Nephron (organoid): ENCODE measurements around the gene SDSL.

Experiments used
- H3K27ac Mint-ChIP-seq, 3 experiments: 2 replicates each; pipeline ENCODE4 v1.8.0; 2020; ENCODE audit warnings: mixed read lengths in 3 of 3, mild to moderate bottlenecking in 2 of 3, moderate library complexity in 1 of 3
- H3K27me3 Mint-ChIP-seq: 2 replicates; pipeline ENCODE4 v1.8.0; 2021; ENCODE audit warnings: low read depth, mild to moderate bottlenecking, moderate library complexity, mixed read lengths
- H3K36me3 Mint-ChIP-seq: 2 replicates; pipeline ENCODE4 v1.8.0; 2020; ENCODE audit warnings: low read depth, mixed read lengths
- H3K4me1 Mint-ChIP-seq: 2 replicates; pipeline ENCODE4 v1.8.0; 2020; ENCODE audit warnings: mixed read lengths
- H3K4me3 Mint-ChIP-seq, 3 experiments: 2 replicates each; pipeline ENCODE4 v1.8.0; 2020; ENCODE audit warnings: mild to moderate bottlenecking in 3 of 3, mixed read lengths in 3 of 3, moderate library complexity in 2 of 3
- H3K9me3 Mint-ChIP-seq: 2 replicates; pipeline ENCODE4 v1.8.0; 2020; ENCODE audit warnings: mixed read lengths
- CTCF ChIP-seq, 3 experiments: fragments of 200-600 bp; sonication (generic); IDR thresholded peaks; one replicate each; pipeline ENCODE4 v1.5.0; 2021; ENCODE audit warnings: antibody characterized with exemption in 3 of 3; ENCODE audit not compliant: unreplicated experiment in 3 of 3

Gene SDSL

GRCh38 chr12:113408756-113409298, 13.4 kb upstream of the SDSL start:
- Mint-ChIP-seq H3K4me1 (peaks cover 11% of the 10 kb centered on the region), H3K27ac (no peak overlapping the region), H3K9me3 (no peaks in the 10 kb centered on the region), H3K4me3 (no peak overlapping the region), H3K36me3 (no peaks in the 10 kb centered on the region), H3K27me3 (peaks cover 27% of the 10 kb centered on the region)
- no peak for TF ChIP-seq CTCF (IDR thresholded peaks at IDR 0.05; ENCODE audit: unreplicated experiment in 3 of 3)

DNA sequence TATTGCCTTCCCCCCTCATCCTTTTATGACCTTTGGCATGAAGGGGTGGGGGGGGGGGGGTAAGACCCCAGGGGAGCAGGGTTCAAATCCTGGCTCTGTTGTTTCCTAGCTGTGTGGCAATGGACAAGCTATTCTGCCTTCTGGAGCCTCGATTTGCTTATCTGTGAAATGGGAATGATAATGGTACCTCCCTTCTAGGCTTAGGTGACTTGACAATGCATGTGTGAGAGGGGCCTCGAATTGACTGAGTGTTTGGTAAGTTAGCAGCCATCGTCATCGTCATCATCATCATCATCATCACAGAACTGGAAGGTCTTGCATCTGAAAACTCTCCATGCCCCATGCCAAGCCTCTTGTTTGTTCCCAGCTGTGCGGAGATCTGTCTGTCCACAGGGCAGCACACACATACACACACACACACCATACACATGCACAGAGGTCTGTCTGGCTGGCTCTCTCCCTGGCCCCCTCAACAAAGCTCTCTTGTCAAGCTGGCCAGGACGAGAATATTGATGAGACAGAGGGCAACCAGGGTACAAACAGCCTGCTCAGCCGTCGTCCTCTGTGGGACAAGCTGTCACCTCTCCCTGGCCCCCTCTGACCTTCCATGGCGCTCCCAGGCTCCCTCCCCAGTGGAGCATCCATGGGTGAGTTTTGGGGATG, 12.6 kb upstream of the SDSL start:
- peaks cover 24% of the 10 kb centered on the region for H3K27me3 Mint-ChIP-seq
- H3K36me3 Mint-ChIP-seq, result no peaks in the 10 kb centered on the region
- TF ChIP-seq CTCF (IDR thresholded peaks at IDR 0.05; ENCODE audit: unreplicated experiment in 3 of 3), result no peak
- H3K4me1 Mint-ChIP-seq, result peaks cover 5% of the 10 kb centered on the region
- H3K4me3 Mint-ChIP-seq, result no peak overlapping the region
- no peaks in the 10 kb centered on the region for H3K9me3 Mint-ChIP-seq
- H3K27ac Mint-ChIP-seq, result no peak overlapping the region

DNA sequence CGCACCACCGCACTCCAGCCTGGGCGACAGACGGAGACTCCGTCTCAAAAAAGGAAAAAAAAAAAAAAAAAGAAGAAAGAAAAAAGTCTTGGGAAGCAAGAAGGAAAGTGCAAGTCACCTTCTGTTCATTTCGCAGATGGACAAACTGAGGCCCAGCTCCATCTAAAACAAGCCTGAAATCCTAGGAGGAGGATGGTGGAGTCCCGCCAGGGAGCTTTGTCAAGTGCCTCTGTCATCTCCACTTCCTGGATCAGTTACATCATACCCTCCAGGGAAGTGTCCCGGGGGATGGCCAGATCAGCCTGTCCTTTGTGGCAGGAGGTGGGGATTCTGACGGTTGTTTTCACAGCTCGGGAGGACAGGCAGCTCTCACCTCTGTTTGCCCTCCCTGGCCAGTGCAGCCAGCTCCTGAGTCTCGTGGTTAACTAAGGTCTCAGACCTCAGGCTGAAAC, 8.7 kb upstream of the SDSL start:
- Mint-ChIP-seq H3K27ac (no peak overlapping the region), H3K27me3 (peaks cover 22% of the 10 kb centered on the region), H3K4me1 (no peaks in the 10 kb centered on the region), H3K4me3 (no peak overlapping the region), H3K36me3 (no peaks in the 10 kb centered on the region), H3K9me3 (no peaks in the 10 kb centered on the region)
- no peak for TF ChIP-seq CTCF (IDR thresholded peaks at IDR 0.05; ENCODE audit: unreplicated experiment in 3 of 3)

DNA sequence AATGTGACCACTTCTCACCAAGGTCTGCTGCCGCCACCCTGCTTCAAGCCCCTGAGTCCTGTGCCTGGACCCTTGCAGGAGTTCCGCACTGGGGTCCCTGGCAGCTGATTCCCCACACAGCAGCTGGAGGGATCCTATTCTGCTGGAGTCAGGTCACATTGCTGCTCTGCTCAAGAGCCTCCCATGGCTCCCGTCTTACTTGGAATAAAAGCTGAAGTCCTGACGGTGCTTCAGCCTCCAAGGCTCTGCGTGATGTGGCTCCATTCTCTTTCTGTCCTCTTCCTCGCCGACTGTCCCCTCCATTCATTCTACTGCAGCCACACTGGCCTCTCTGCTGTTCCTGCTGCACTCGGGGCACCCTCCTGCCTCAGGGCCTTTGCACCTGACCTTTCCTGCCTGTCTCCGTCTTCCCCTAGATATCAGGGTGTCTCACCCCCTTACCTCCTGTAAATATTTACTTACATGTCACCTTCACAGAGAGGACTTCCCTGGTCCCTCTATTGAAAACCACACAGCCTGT, 7.6 kb upstream of the SDSL start:
- H3K4me1 Mint-ChIP-seq, result no peaks in the 10 kb centered on the region
- H3K4me3 Mint-ChIP-seq, result no peak overlapping the region

GRCh38 chr12:113416091-113416754, 6.0 kb upstream of the SDSL start:
- H3K27me3 Mint-ChIP-seq, result peaks cover 9% of the 10 kb centered on the region
- H3K27ac Mint-ChIP-seq, result no peak overlapping the region
- H3K4me1 Mint-ChIP-seq, result no peaks in the 10 kb centered on the region
- no peak for TF ChIP-seq CTCF (IDR thresholded peaks at IDR 0.05; ENCODE audit: unreplicated experiment in 3 of 3)
- H3K9me3 Mint-ChIP-seq, result no peaks in the 10 kb centered on the region
- no peaks in the 10 kb centered on the region for H3K36me3 Mint-ChIP-seq
- H3K4me3 Mint-ChIP-seq, result no peak overlapping the region

More for the DNA sequence above, 7.6 kb upstream of the SDSL start:
- Mint-ChIP-seq H3K36me3 (no peaks in the 10 kb centered on the region), H3K27me3 (peaks cover 22% of the 10 kb centered on the region), H3K27ac (no peak overlapping the region), H3K9me3 (no peaks in the 10 kb centered on the region)
- no peak for TF ChIP-seq CTCF (IDR thresholded peaks at IDR 0.05; ENCODE audit: unreplicated experiment in 3 of 3)
